Liver (tissue), 2 donors: ENCODE data around the gene TSR1.

ENCODE experiments used
- TF ChIP-seq, protein P1 (sequence below): fragments of 150-350 bp; IDR thresholded peaks from 2 replicates; pipeline ENCODE4 v1.5.1; 2017; ENCODE audit warnings: improper control_type of control experiment, low read depth, low read length; ENCODE audit not compliant: missing input control
- TF ChIP-seq, protein P2 (sequence below): IDR thresholded peaks from 2 replicates; pipeline ENCODE4 v1.6.1; 2016; ENCODE audit warnings: antibody characterized with exemption, mild to moderate bottlenecking
- donor health status: healthy.

DNA sequence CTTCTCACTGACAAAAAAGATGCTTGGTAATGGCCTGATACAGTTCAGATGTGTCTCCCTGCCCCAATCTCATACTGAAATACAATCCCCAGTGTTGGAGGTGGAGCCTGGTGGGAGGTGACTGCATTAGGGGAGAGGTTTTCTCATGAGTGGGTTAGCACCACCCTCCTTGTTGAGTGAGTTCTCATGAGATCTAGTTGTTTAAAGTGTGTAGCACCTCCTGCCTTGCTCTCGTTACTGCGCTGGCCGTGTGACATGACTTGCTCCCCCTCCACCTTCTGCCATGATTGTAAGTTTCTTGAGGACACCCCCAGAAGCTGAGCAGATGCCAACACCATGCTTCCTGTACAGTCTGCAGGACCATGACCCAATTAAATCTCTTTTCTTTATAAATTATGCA, 5.0 kb downstream of the TSR1 start:
- TF ChIP-seq, protein P1, sequence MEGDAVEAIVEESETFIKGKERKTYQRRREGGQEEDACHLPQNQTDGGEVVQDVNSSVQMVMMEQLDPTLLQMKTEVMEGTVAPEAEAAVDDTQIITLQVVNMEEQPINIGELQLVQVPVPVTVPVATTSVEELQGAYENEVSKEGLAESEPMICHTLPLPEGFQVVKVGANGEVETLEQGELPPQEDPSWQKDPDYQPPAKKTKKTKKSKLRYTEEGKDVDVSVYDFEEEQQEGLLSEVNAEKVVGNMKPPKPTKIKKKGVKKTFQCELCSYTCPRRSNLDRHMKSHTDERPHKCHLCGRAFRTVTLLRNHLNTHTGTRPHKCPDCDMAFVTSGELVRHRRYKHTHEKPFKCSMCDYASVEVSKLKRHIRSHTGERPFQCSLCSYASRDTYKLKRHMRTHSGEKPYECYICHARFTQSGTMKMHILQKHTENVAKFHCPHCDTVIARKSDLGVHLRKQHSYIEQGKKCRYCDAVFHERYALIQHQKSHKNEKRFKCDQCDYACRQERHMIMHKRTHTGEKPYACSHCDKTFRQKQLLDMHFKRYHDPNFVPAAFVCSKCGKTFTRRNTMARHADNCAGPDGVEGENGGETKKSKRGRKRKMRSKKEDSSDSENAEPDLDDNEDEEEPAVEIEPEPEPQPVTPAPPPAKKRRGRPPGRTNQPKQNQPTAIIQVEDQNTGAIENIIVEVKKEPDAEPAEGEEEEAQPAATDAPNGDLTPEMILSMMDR = no peak
- TF ChIP-seq, protein P2, sequence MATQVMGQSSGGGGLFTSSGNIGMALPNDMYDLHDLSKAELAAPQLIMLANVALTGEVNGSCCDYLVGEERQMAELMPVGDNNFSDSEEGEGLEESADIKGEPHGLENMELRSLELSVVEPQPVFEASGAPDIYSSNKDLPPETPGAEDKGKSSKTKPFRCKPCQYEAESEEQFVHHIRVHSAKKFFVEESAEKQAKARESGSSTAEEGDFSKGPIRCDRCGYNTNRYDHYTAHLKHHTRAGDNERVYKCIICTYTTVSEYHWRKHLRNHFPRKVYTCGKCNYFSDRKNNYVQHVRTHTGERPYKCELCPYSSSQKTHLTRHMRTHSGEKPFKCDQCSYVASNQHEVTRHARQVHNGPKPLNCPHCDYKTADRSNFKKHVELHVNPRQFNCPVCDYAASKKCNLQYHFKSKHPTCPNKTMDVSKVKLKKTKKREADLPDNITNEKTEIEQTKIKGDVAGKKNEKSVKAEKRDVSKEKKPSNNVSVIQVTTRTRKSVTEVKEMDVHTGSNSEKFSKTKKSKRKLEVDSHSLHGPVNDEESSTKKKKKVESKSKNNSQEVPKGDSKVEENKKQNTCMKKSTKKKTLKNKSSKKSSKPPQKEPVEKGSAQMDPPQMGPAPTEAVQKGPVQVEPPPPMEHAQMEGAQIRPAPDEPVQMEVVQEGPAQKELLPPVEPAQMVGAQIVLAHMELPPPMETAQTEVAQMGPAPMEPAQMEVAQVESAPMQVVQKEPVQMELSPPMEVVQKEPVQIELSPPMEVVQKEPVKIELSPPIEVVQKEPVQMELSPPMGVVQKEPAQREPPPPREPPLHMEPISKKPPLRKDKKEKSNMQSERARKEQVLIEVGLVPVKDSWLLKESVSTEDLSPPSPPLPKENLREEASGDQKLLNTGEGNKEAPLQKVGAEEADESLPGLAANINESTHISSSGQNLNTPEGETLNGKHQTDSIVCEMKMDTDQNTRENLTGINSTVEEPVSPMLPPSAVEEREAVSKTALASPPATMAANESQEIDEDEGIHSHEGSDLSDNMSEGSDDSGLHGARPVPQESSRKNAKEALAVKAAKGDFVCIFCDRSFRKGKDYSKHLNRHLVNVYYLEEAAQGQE = no peak
